Nucleus accumbens (tissue), 56 donors: ENCODE measurements around the gene C2CD4D.

Source experiments
- DNase-seq, 56 donors: peaks; one replicate each; lab custom pipeline; 2025; lab: John Stamatoyannopoulos, UW

Gene C2CD4D

GRCh38 chr1:151816548-151817352, 22.9 kb downstream of the C2CD4D start:
- DNase-seq, result no peak

- DNase-seq, result no peak
Observed at GRCh38 chr1:151815716-151816327, 23.8 kb downstream of the C2CD4D start.

- no peak for DNase-seq
Observed at GRCh38 chr1:151814971-151815545, 24.6 kb downstream of the C2CD4D start.

GRCh38 chr1:151814426-151814825, 25.2 kb downstream of the C2CD4D start:
- DNase-seq, result no peak

- DNase-seq, result no peak
Observed at GRCh38 chr1:151813271-151813977, 26.2 kb downstream of the C2CD4D start.

GRCh38 chr1:151811181-151811580, 28.4 kb downstream of the C2CD4D start:
- DNase-seq, result no peak

GRCh38 chr1:151809985-151810556, 29.5 kb downstream of the C2CD4D start:
- DNase-seq, result no peak

GRCh38 chr1:151809290-151809984, 30.2 kb downstream of the C2CD4D start:
- DNase-seq, result no peak

- no peak for DNase-seq
Observed at GRCh38 chr1:151807766-151808165, 31.9 kb downstream of the C2CD4D start.

GRCh38 chr1:151807131-151807530, 32.5 kb downstream of the C2CD4D start:
- DNase-seq, result no peak

- no peak for DNase-seq
Observed at GRCh38 chr1:151806170-151806569, 33.5 kb downstream of the C2CD4D start.

- DNase-seq, result no peak
Observed at GRCh38 chr1:151805066-151805820, 34.4 kb downstream of the C2CD4D start, which contains the start of gene LINGO4. Gene LINGO4 (minus strand): TSS chr1:151805419. CDS start chr1:151802704, 2,715 bp downstream.

- no peak for DNase-seq
Observed at GRCh38 chr1:151803915-151804314, 35.7 kb downstream of the C2CD4D start.

GRCh38 chr1:151803164-151803563, 36.5 kb downstream of the C2CD4D start:
- no peak for DNase-seq

GRCh38 chr1:151802372-151802771, 37.2 kb downstream of the C2CD4D start:
- DNase-seq, result no peak

- DNase-seq, result no peak
Observed at GRCh38 chr1:151801846-151802245, 37.8 kb downstream of the C2CD4D start.

- DNase-seq, result no peak
Observed at GRCh38 chr1:151801310-151801820, 38.3 kb downstream of the C2CD4D start.

GRCh38 chr1:151800830-151801229, 38.8 kb downstream of the C2CD4D start:
- no peak for DNase-seq
